ENCODE measurements around the gene STARD10. TPM values are rescaled to one million over a fixed set of nuclear protein-coding genes. Genes with fewer than 3 reads are reported as not detected.

Gene STARD10
- total RNA-seq, 2 experiments from 2014 or later: 10.4 to 12.9 TPM

DNA sequence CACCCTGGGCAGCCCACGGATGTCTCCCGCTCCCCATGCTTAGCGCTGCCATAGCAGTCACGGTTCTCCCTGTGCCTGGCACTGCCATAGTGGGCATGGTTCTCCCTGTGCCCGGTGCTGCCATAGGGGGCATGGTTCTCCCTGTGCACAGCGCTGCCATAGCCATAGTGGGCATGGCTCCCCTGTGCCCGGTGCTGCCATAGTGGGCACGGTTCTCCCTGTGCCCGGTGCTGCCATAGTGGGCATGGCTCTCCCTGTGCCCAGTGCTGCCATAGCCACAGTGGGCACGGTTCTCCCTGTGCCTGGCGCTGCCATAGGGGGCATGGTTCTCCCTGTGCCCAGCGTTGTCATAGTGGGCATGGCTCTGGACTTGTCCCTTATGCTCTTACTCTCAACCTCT is 21.8 kb downstream of the STARD10 start:
- BruUV-seq (replicated peaks): no TSS peak
- H3K9me3 ChIP-seq (ENCODE audit: low read length): no peaks in the 10 kb centered on the region
- TF ChIP-seq CTCF (conservative IDR thresholded peaks at IDR 0.05; ENCODE audit: low read length): no peak
- no peak for TF ChIP-seq EZH2phosphoT487 (IDR thresholded peaks at IDR 0.05; ENCODE audit: borderline replicate concordance, low read depth, low read length)
- ChIA-PET POLR2A (no interaction called here), CTCF (ENCODE audit: unreplicated experiment) (no interaction called here)
- H3K4me1 ChIP-seq (ENCODE audit: insufficient read depth, low read length, poor library complexity, severe bottlenecking): no peaks in the 10 kb centered on the region
- DNase-seq (ENCODE audit: low spot score): no peak
- H3K36me3 ChIP-seq (ENCODE audit: insufficient read depth, low read length): no peaks in the 10 kb centered on the region
- no peaks in the 10 kb centered on the region for H4K20me1 ChIP-seq (ENCODE audit: insufficient read depth, low read length)
- no peaks in the 10 kb centered on the region for H3K9me2 ChIP-seq (ENCODE audit: insufficient read depth, low read length)
- intact Hi-C loops (cut with micrococcal nuclease; ENCODE audit: unreplicated experiment): no loop called here
- H3K4me2 ChIP-seq (ENCODE audit: low read length): no peak overlapping the region
- no peak overlapping the region for H2AFZ ChIP-seq (ENCODE audit: low read length)
- H3K79me2 ChIP-seq (ENCODE audit: insufficient read depth, low read depth, low read length): no peaks in the 10 kb centered on the region
- no peak overlapping the region for H3K4me3 ChIP-seq (ENCODE audit: low read depth, low read length, poor library complexity, severe bottlenecking)
- H3K27ac ChIP-seq (ENCODE audit: low read depth, low read length, poor library complexity, severe bottlenecking): no peak overlapping the region

GRCh38 chr11:72771507-72771906 is 22.3 kb downstream of the STARD10 start:
- Histone ChIP-seq H3K36me3 (ENCODE audit: insufficient read depth, low read length) (no peaks in the 10 kb centered on the region), H4K20me1 (ENCODE audit: insufficient read depth, low read length) (no peaks in the 10 kb centered on the region), H3K9me3 (ENCODE audit: low read length) (no peaks in the 10 kb centered on the region), H3K4me1 (ENCODE audit: insufficient read depth, low read length, poor library complexity, severe bottlenecking) (no peaks in the 10 kb centered on the region), H3K9me2 (ENCODE audit: insufficient read depth, low read length) (no peaks in the 10 kb centered on the region), H3K79me2 (ENCODE audit: insufficient read depth, low read depth, low read length) (no peaks in the 10 kb centered on the region), H3K27ac (ENCODE audit: low read depth, low read length, poor library complexity, severe bottlenecking) (no peak overlapping the region), H3K4me2 (ENCODE audit: low read length) (no peak overlapping the region), H2AFZ (ENCODE audit: low read length) (no peak overlapping the region), H3K4me3 (ENCODE audit: low read depth, low read length, poor library complexity, severe bottlenecking) (no peak overlapping the region)
- BruUV-seq (replicated peaks): no TSS peak
- TF ChIP-seq EZH2phosphoT487 (IDR thresholded peaks at IDR 0.05; ENCODE audit: borderline replicate concordance, low read depth, low read length) (no peak), CTCF (conservative IDR thresholded peaks at IDR 0.05; ENCODE audit: low read length) (no peak)
- no peak for DNase-seq (ENCODE audit: low spot score)
- intact Hi-C loops (cut with micrococcal nuclease; ENCODE audit: unreplicated experiment): no loop called here
- ChIA-PET POLR2A (no interaction called here), CTCF (ENCODE audit: unreplicated experiment) (no interaction called here)

DNA sequence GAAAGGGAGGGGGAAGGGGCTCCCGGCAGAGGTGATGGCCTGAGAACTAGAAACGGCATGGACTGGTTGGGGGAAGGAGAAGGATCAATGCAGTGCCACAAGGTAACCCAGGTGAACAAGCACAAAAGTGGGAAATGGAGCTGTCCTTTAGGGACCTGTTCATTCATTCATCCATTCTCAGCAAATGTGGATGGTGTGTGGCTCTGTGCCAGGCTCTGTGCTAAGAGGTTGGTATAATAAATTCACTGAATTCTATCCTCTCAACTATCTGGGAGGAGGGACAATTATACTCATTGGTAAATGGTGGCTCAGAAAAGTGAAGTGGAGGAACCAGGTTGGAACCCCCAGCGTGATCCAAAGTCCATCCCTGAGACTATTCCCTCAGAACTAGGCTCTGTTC is 23.0 kb downstream of the STARD10 start:
- no peak overlapping the region for H3K4me2 ChIP-seq (ENCODE audit: low read length)
- TF ChIP-seq EZH2phosphoT487 (IDR thresholded peaks at IDR 0.05; ENCODE audit: borderline replicate concordance, low read depth, low read length): no peak
- TF ChIP-seq CTCF (conservative IDR thresholded peaks at IDR 0.05; ENCODE audit: low read length): no peak
- no peaks in the 10 kb centered on the region for H3K9me3 ChIP-seq (ENCODE audit: low read length)
- H4K20me1 ChIP-seq (ENCODE audit: insufficient read depth, low read length): no peaks in the 10 kb centered on the region
- no peaks in the 10 kb centered on the region for H3K9me2 ChIP-seq (ENCODE audit: insufficient read depth, low read length)
- ChIA-PET POLR2A (interaction anchor here (0.6 kb wide), 1 partner anchor 484 kb away, joined by 3 read pairs; no protein-coding TSS in a partner anchor), CTCF (ENCODE audit: unreplicated experiment) (no interaction called here)
- H3K36me3 ChIP-seq (ENCODE audit: insufficient read depth, low read length): no peaks in the 10 kb centered on the region
- intact Hi-C loops (cut with micrococcal nuclease; ENCODE audit: unreplicated experiment): no loop called here
- DNase-seq (ENCODE audit: low spot score): no peak
- H3K27ac ChIP-seq (ENCODE audit: low read depth, low read length, poor library complexity, severe bottlenecking): no peak overlapping the region
- H2AFZ ChIP-seq (ENCODE audit: low read length): no peak overlapping the region
- no peaks in the 10 kb centered on the region for H3K79me2 ChIP-seq (ENCODE audit: insufficient read depth, low read depth, low read length)
- H3K4me1 ChIP-seq (ENCODE audit: insufficient read depth, low read length, poor library complexity, severe bottlenecking): no peaks in the 10 kb centered on the region
- no peak overlapping the region for H3K4me3 ChIP-seq (ENCODE audit: low read depth, low read length, poor library complexity, severe bottlenecking)
- no TSS peak for BruUV-seq (replicated peaks)

All from OCI-LY7 (cell line).